ENCODE data around the gene CNPY1. TPM values are rescaled to one million over a fixed set of nuclear protein-coding genes. Genes with fewer than 3 reads are reported as not detected.

CNPY1 gene
- total RNA-seq, 1 experiment from 2014 or later = not detected

DNA sequence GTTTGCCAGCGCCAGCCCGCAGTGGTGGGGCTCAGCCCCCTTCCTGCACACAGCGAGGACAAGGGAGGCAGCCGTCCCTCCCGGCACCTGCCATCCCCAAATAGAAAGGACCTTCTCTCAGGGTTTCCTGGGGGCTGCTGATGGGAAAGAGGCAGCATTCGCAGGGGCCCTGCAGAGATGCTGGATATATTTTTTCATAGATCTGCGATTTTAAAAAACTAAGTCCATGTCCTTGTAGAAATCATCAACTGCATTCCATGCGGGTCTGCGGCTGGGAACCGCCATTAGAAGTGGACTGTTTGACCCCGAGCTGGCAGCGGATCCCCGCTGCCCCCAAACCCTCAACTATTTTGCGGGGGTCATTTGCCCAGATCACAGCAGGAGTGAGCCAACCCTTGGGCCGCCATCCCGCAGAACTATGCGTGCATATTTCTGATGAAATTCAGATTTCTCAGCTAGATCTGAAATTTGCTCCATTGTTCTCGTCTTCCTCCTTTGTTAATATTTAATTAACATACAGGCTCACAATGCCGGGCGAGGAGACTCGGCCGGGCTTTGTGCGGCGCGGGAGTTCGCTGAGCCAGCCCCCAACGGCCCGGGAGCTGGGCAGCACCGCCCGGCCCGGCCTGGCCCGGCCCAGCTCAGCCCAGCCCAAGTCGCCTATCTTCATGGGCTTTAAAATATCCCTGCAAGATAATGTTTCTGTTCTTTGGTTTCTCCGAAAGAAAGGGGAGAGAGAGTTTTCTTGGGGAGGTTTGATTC, 86.5 kb downstream of the CNPY1 start:
- BruUV-seq (replicated peaks) = TSS peak; percentile 20
- no peak for TF ChIP-seq CTCF (IDR thresholded peaks at IDR 0.05; ENCODE audit: insufficient read depth in 1 of 2, low read depth in 1 of 2, low read length in 1 of 2, severe bottlenecking in 1 of 2, unreplicated experiment in 1 of 2)
- ChIA-PET CTCF (no interaction called here), POLR2A (no interaction called here)
- Mint-ChIP-seq H3K27me3 (ENCODE audit: insufficient read depth, unreplicated experiment) (peaks cover 14% of the 10 kb centered on the region), H3K9me3 (ENCODE audit: unreplicated experiment) (no peaks in the 10 kb centered on the region), H3K4me1 (ENCODE audit: low read depth, unreplicated experiment) (peaks cover 7% of the 10 kb centered on the region), H3K4me3 (ENCODE audit: unreplicated experiment) (peak overlapping the region; percentile 82), H3K36me3 (ENCODE audit: insufficient read depth, unreplicated experiment) (peaks cover 17% of the 10 kb centered on the region), H3K27ac (ENCODE audit: unreplicated experiment) (no peak overlapping the region)
- Histone ChIP-seq H3K4me3 (ENCODE audit: low read depth, low read length) (no peak overlapping the region), H3K27me3 (replicated peaks; ENCODE audit: control insufficient read depth, insufficient read depth, low read length) (peaks cover 1% of the 10 kb centered on the region; the same call in 1 of the 2 replicates), H3K4me1 (peaks cover 4% of the 10 kb centered on the region), H3K36me3 (ENCODE audit: control insufficient read depth, insufficient read depth, low read length) (no peaks in the 10 kb centered on the region), H3K9me3 (no peaks in the 10 kb centered on the region)
- intact Hi-C loops (cut with micrococcal nuclease; ENCODE audit: unreplicated experiment) = loop anchor here (5.0 kb wide), 1 partner anchor 78 kb away; no protein-coding TSS in a partner anchor
- no peak for DNase-seq

DNA sequence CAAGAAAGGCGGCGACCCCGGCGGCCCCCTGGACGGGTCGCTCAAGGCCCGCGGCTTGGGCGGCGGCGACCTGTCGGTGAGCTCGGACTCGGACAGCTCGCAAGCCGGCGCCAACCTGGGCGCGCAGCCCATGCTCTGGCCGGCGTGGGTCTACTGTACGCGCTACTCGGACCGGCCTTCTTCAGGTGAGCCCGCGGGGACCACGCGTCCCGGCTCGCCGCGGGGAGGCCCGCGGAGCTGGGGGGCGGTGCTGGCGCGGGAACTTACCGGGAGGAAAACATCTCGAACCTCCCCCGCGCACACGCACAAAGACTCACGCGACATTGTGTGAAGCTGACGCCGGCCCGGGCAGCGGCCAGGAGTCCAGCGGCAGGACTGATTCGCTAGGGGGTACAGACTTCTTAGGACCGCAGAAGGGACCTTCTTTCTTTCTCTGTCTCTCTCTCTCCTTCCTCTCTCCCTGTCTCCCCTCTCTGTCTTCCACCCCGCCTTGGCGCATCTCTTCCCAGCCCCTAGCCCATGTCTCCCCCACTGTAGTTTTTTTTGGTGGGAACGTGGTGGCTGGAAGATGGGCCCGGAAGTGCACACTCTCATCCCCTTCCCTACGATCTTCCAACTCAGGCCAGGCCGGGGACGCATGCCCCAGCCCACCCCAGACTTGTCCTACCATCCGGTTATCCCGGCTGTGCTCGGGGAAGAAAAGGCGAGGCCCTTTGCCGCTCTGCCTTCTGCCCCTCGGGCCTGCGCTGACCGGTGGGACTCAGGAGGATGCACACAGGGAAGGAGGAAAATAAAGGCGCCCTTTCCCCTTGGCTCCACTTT, 87.3 kb downstream of the CNPY1 start:
- intact Hi-C loops (cut with micrococcal nuclease; ENCODE audit: unreplicated experiment) = loop anchor here (5.0 kb wide), 1 partner anchor 77 kb away; no protein-coding TSS in a partner anchor
- no peak for DNase-seq
- BruUV-seq (replicated peaks) = no TSS peak
- peaks cover 15% of the 10 kb centered on the region for H3K27me3 Mint-ChIP-seq (ENCODE audit: insufficient read depth, unreplicated experiment)
- no peak overlapping the region for H3K27ac Mint-ChIP-seq (ENCODE audit: unreplicated experiment)
- ChIA-PET CTCF (no interaction called here), POLR2A (no interaction called here)
- no peaks in the 10 kb centered on the region for H3K9me3 Mint-ChIP-seq (ENCODE audit: unreplicated experiment)
- peaks cover 17% of the 10 kb centered on the region for H3K36me3 Mint-ChIP-seq (ENCODE audit: insufficient read depth, unreplicated experiment)
- peaks cover 7% of the 10 kb centered on the region for H3K4me1 Mint-ChIP-seq (ENCODE audit: low read depth, unreplicated experiment)
- Histone ChIP-seq H3K36me3 (ENCODE audit: control insufficient read depth, insufficient read depth, low read length) (no peaks in the 10 kb centered on the region), H3K9me3 (no peaks in the 10 kb centered on the region), H3K4me1 (peaks cover 4% of the 10 kb centered on the region), H3K27me3 (replicated peaks; ENCODE audit: control insufficient read depth, insufficient read depth, low read length) (peaks cover 1% of the 10 kb centered on the region; the same call in 1 of the 2 replicates), H3K4me3 (ENCODE audit: low read depth, low read length) (peak overlapping the region; percentile 89)
- H3K4me3 Mint-ChIP-seq (ENCODE audit: unreplicated experiment) = peak overlapping the region; percentile 82
- no peak for TF ChIP-seq CTCF (IDR thresholded peaks at IDR 0.05; ENCODE audit: insufficient read depth in 1 of 2, low read depth in 1 of 2, low read length in 1 of 2, severe bottlenecking in 1 of 2, unreplicated experiment in 1 of 2)

DNA sequence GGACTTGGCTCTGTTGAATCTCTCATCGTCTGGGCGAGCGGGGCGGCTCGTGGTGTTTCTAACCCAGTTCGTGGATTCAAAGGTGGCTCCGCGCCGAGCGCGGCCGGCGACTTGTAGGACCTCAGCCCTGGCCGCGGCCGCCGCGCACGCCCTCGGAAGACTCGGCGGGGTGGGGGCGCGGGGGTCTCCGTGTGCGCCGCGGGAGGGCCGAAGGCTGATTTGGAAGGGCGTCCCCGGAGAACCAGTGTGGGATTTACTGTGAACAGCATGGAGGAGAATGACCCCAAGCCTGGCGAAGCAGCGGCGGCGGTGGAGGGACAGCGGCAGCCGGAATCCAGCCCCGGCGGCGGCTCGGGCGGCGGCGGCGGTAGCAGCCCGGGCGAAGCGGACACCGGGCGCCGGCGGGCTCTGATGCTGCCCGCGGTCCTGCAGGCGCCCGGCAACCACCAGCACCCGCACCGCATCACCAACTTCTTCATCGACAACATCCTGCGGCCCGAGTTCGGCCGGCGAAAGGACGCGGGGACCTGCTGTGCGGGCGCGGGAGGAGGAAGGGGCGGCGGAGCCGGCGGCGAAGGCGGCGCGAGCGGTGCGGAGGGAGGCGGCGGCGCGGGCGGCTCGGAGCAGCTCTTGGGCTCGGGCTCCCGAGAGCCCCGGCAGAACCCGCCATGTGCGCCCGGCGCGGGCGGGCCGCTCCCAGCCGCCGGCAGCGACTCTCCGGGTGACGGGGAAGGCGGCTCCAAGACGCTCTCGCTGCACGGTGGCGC, 88.1 kb downstream of the CNPY1 start, which contains the start of gene EN2:
EN2 (plus strand) TSS at position 19 of the 767 bp plus-strand sequence; CDS start at position 268, 249 bp downstream.
- Mint-ChIP-seq H3K4me3 (ENCODE audit: unreplicated experiment) (peak within 1 kb of the TSS; percentile 82), H3K9me3 (ENCODE audit: unreplicated experiment) (no peaks in the 10 kb centered on the region), H3K27me3 (ENCODE audit: insufficient read depth, unreplicated experiment) (peaks cover 15% of the 10 kb centered on the region), H3K4me1 (ENCODE audit: low read depth, unreplicated experiment) (peaks cover 7% of the 10 kb centered on the region), H3K36me3 (ENCODE audit: insufficient read depth, unreplicated experiment) (peaks cover 17% of the 10 kb centered on the region), H3K27ac (ENCODE audit: unreplicated experiment) (peak within 1 kb of the TSS; percentile 81)
- peak in 1 of 2 experiments; percentile 40 for DNase-seq
- BruUV-seq (replicated peaks) = no TSS peak
- POLR2A ChIA-PET = no interaction called here
- TF ChIP-seq CTCF (IDR thresholded peaks at IDR 0.05; ENCODE audit: insufficient read depth in 1 of 2, low read depth in 1 of 2, low read length in 1 of 2, severe bottlenecking in 1 of 2, unreplicated experiment in 1 of 2) = no peak
- CTCF ChIA-PET = no interaction called here
- no peaks in the 10 kb centered on the region for H3K9me3 ChIP-seq
- H3K36me3 ChIP-seq (ENCODE audit: control insufficient read depth, insufficient read depth, low read length) = no peaks in the 10 kb centered on the region
- intact Hi-C loops (cut with micrococcal nuclease; ENCODE audit: unreplicated experiment) = loop anchor here (5.0 kb wide), 1 partner anchor 76 kb away; no protein-coding TSS in a partner anchor
- H3K4me1 ChIP-seq = peaks cover 4% of the 10 kb centered on the region
- H3K27me3 ChIP-seq (replicated peaks; ENCODE audit: control insufficient read depth, insufficient read depth, low read length) = peaks cover 1% of the 10 kb centered on the region; the same call in 1 of the 2 replicates
- peak within 1 kb of the TSS; percentile 89 for H3K4me3 ChIP-seq (ENCODE audit: low read depth, low read length)

Data from Caco-2 (cell line).